GM21381 (cell line): Measurements from ENCODE around the gene PCDH9.
A peak's percentile ranks its signal among the peaks of the same experiment; 100 is the strongest.
"Not testable (repeated sequence)": the region's sequence is repeated elsewhere in the genome, so short reads cannot be mapped to it uniquely, and the experiment has no call there.

ENCODE experiments used
- ATAC-seq: cut with Tn5 transposase; IDR thresholded peaks from one replicate; pipeline ENCODE4 v1.9.1; 2021; ENCODE audit warnings: mild to moderate bottlenecking, moderate library complexity; ENCODE audit not compliant: unreplicated experiment

PCDH9 gene

GRCh38 chr13:66790861-66791260 lies 439.3 kb downstream of the PCDH9 start:
- ATAC-seq: no peak

GRCh38 chr13:66781241-66781640 lies 448.9 kb downstream of the PCDH9 start:
- ATAC-seq: no peak

DNA sequence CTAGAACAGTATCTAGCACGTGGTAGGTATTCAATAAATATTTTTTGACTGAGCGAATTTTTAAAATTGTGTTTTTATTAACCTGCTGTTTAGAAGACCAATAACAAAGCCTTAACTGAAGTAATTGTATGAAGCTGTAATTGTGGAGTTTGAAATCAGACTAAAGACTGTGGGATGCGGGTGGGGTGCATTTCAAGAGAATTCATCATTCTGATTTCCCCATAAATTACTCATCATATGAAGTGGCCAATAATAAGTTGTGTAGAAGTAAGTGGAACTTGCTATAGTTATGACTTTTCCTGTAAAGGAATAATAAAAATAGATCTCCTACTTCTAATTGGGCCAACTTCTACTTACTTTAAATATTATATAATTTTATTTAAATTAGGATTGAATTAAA lies 449.3 kb downstream of the PCDH9 start:
- ATAC-seq: no peak

DNA sequence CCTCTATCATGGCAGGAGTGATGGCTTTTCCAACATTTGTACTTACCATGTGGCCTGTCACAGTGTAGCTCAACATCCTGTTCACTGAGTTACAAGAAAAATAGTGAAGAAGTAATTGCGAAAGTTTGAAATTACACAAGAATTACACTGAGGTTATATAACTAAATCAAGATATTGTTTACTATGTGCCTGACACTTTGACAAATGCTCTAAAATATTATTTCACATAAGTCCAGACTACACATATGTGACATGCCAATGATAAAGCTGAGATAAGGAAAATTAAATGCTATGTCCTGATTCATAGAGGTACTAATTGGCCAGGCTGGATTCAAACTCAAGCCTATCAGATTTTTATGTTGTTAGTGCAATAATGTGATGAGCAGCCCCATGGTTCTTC lies 451.7 kb downstream of the PCDH9 start:
- ATAC-seq: no peak

GRCh38 chr13:66775196-66775595 lies 454.9 kb downstream of the PCDH9 start:
- no peak for ATAC-seq

DNA sequence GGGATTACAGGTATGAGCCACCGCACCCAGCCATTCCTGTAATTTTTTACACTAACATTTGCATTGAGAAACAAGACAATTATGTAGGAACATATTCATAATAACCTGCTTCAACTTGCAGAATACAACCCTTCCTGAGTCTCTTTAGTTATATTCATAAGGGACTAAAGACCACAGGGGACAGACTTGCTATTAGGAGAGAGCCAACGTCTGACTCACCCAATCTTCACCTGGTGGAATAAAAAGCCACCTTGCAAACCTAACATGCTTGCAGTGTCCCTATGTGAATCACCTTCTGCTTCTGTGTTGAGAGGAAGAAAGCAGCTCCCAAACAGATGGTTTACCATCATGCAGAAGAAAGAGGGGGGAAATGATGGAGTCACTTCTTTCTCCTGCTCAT lies 456.1 kb downstream of the PCDH9 start:
- ATAC-seq: no peak

DNA sequence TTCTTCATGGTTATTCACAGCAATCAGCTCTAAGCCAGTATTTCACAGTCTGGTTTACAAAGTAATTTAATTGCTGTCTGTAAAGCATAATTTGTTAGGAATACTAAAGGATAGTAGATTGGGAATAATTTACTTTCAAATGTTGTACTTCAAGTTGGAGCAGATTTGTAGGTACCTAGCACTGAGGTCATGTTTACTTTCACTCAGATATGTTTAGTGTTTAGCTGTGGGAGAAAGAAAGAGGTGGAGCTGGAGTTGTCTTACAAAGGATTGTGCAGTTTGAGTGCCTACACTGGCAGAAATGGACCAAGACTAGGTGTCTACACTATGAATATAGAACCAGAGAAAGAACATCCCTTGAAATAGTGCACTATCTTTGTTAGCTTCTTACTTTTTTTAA lies 464.6 kb downstream of the PCDH9 start:
- no peak for ATAC-seq

GRCh38 chr13:66760678-66761077 lies 469.5 kb downstream of the PCDH9 start:
- not testable (repeated sequence) for ATAC-seq

DNA sequence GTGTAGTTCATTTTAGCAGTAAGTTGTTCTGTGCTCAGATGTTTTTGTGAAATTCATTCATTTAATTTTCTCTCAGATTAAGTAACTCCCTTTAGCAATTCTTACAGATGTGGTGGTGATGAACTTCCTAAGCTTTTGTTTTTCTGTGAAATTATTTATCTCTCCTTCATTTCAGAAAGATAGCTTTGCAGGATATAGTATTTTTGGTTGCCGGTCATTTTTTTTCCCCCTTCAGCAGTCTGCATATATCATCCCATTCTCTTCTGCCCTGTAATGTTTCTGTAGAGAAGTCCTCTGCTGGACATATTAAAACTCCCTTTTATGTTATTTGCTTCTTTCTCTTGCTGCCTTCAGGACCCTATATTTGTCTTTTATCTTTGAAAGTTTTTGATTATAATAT lies 470.2 kb downstream of the PCDH9 start:
- no peak for ATAC-seq

- ATAC-seq: peak; percentile 68
These were observed 478.4 kb downstream of the PCDH9 start for GRCh38 chr13:66751691-66752090.

- ATAC-seq: no peak
These were observed 481.4 kb downstream of the PCDH9 start for GRCh38 chr13:66748712-66749111.

DNA sequence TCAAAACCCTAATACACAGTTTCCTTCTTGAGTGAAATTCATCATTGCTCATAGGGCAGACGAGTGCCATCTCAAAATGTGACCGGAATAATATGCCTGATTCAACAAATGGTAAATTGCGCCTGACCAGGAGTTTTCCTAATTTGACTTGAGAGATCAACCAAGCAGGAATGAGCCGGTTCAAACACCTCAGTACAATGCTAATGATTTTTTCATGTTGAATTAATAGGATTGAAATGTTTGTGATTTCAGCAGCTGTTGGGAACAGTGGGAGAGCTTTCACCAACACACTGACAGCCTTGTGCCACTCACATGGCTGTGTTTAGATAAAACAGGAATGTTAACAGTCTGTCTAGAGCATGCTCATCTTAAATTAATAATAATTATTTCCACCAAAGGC lies 484.8 kb downstream of the PCDH9 start:
- no peak for ATAC-seq

DNA sequence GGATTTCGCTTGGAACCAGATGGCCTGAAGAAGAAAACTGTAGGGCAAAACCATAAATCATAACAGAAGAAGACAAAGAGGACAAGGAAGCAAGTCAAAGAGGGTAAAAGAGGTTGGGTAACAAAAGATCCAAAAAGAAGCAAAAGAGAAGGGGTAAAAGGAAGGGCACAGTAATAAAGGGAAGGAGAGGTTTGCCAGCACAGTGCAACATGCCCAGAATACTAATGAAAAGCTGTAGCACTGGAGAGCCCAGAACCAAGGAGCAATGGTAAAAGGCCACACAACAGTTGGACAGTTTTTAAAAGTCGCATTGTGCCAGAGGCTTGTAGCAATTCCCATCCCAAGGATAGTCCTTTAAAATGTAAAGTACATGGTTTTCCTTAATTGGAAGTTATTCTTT lies 506.6 kb downstream of the PCDH9 start:
- no peak for ATAC-seq

GRCh38 chr13:66716538-66716937 lies 513.6 kb downstream of the PCDH9 start:
- no peak for ATAC-seq

- no peak for ATAC-seq
These were observed 515.3 kb downstream of the PCDH9 start for GRCh38 chr13:66714795-66715194.

- ATAC-seq: no peak
These were observed 526.0 kb downstream of the PCDH9 start for GRCh38 chr13:66704110-66704509.

DNA sequence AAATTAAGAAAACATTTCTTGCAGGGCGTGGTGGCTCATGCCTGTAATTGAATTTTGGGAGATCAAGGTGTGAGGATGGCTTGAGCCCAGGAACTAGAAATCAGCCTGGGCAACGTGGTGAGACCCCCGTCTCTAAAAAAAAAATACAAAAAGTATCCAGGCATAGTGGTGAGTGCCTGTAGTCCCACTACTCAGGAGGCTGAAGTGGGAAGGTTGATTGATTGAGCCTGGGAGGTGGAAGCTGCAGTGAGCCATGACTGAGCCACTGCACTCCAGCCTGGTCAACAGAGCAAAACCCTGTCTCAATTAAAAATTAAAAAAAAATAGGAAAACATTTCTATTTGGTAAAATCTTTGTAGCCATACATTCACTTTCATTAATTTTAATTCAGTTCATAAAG lies 526.5 kb downstream of the PCDH9 start:
- no peak for ATAC-seq

DNA sequence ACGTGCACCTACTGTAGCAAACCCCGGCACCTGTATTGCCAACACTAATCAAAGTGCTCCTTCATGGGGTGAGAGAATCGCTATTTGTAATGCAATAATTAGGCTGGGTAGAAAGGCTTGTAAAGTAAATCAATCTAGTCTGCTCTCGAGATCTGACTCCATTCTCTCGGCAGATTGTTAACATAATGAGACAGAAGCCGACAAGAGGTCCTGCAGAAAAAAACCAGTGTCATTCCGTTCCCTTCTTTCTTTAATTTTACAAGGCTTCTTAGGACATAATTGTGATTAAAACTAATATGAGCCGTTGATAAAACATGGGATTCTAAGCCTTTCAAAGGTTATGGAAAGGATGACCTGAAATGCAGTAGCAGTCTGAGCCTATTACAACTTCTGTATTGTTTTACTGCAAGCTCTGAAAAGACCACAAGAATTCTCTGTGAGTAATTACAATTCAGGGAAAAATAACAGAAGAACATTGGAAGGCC lies 530.0 kb downstream of the PCDH9 start:
- no peak for ATAC-seq

DNA sequence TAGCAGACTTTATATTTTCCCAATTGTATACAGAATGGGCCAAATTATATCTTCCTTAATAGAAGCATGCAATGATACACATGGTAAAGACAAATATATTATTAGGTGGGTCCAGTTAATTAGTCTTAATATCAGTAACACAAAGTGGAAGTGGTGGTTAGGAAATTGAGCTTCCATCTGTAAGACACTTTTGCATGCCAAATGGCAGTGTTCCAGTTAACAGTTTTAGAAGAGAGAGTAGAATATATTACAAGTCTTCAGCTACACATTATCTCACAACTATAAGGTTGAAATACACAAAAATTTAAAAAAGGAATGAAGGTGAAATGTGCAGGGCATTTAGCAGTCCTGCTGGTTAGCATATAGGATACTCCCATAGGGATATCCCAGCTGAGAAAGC lies 536.5 kb downstream of the PCDH9 start:
- no peak for ATAC-seq

DNA sequence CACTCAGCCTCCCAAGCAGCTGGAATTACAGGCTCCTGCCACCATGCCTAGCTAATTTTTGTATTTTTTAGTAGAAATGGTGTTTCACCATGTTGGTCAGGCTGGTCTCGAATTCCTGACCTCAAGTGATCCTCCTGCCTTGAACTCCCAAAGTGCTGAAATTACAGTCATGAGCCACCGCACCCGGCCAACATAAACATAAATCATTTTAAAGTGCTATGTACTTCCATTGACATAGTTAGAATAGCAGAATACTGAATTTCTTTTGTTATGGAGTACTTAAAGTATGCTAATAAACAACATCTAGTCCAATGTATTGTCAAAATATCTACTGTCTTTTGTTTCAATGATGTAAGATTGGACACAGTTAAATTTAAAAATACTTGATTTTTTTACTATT lies 539.0 kb downstream of the PCDH9 start:
- no peak for ATAC-seq

GRCh38 chr13:66689628-66690027 lies 540.5 kb downstream of the PCDH9 start:
- ATAC-seq: no peak

DNA sequence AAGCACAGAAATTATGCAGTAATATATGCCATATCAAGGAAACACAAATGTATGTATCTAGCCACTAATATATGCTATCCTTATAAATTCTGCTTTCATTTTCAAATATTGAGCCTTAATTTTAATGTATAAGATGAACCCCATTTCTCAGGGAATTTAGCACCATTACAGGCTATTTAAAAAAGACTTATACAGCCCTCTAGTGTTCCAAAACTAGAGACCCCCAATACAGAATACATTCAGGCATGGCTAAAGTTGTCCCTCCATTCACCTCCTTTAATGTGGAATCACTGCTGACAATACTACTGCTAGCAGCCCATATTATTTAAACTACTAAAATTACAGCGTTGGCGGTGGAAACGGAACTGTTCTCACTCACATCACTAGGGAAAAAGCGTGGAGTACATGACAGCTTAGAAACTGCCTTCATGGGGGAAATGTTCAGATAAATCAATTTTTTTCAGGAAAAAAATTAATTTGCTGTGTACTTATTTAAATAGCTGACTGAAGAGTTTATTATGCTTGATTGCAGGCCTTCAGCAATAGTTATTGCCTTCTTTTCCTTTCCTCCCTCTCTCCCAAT lies 541.0 kb downstream of the PCDH9 start:
- no peak for ATAC-seq

GRCh38 chr13:66681403-66681802 lies 548.7 kb downstream of the PCDH9 start:
- no peak for ATAC-seq
